Smooth muscle cell (in vitro differentiated cells): ENCODE data around the gene POLR3E. TPM values are rescaled to one million over a fixed set of nuclear protein-coding genes. Genes with fewer than 3 reads are reported as not detected.
"Not testable (repeated sequence)": the region's sequence is repeated elsewhere in the genome, so short reads cannot be mapped to it uniquely, and the experiment has no call there.

Experiments used
- DNase-seq: peaks from one replicate; lab custom pipeline; 2025; ENCODE audit not compliant: unreplicated experiment; lab: John Stamatoyannopoulos, UW
- H2AFZ ChIP-seq: fragments of 200-600 bp; sonication (generic); 2 replicates; pipeline ENCODE4 v1.6.0; 2016; ENCODE audit warnings: antibody characterized with exemption, low read depth, mild to moderate bottlenecking
- H3F3A ChIP-seq: fragments of 200-600 bp; sonication (generic); 2 replicates; pipeline ENCODE4 v1.6.0; 2017; ENCODE audit warnings: antibody characterized with exemption, low read depth
- H3K27ac ChIP-seq: fragments of 200-600 bp; sonication (generic); 2 replicates; pipeline ENCODE4 v1.5.1; 2016; ENCODE audit warnings: low read depth, mild to moderate bottlenecking
- H3K27me3 ChIP-seq: fragments of 200-600 bp; sonication (generic); 2 replicates; pipeline ENCODE4 v1.6.1; 2016; ENCODE audit warnings: low read depth, mild to moderate bottlenecking
- H3K36me3 ChIP-seq: fragments of 200-600 bp; sonication (generic); 2 replicates; pipeline ENCODE4 v1.5.1; 2016; ENCODE audit warnings: low read depth
- H3K4me1 ChIP-seq: fragments of 200-600 bp; sonication (generic); 2 replicates; pipeline ENCODE4 v1.5.1; 2016; ENCODE audit warnings: low read depth
- H3K4me2 ChIP-seq: fragments of 200-600 bp; sonication (generic); 2 replicates; pipeline ENCODE4 v1.6.0; 2016; ENCODE audit warnings: mild to moderate bottlenecking
- H3K4me3 ChIP-seq: fragments of 200-600 bp; sonication (generic); 2 replicates; pipeline ENCODE4 v1.5.1; 2016; ENCODE audit warnings: mild to moderate bottlenecking
- H3K79me2 ChIP-seq: fragments of 200-600 bp; sonication (generic); 2 replicates; pipeline ENCODE4 v1.6.0; 2016; ENCODE audit warnings: low read depth, mild to moderate bottlenecking
- H3K9ac ChIP-seq: fragments of 200-600 bp; sonication (generic); 2 replicates; pipeline ENCODE4 v1.6.0; 2016; ENCODE audit warnings: low read depth
- H3K9me3 ChIP-seq: fragments of 200-600 bp; sonication (generic); replicated peaks from 2 replicates; pipeline ENCODE4 v1.5.1; 2016; ENCODE audit warnings: low read depth
- H4K20me1 ChIP-seq: fragments of 200-600 bp; sonication (generic); 2 replicates; pipeline ENCODE4 v1.6.0; 2016; ENCODE audit warnings: low read depth
- WGBS: methylation state at CpG from one replicate; pipeline ENCODE4 v1.1.7; 2016; ENCODE audit warnings: low lambda C conversion rate; 5-methylcytosine and 5-hydroxymethylcytosine counted together
- polyA plus RNA-seq: library from polyadenylated mRNA; unstranded; fragments of >200 nt; fragmentation: Nextera tagmentation; extraction: Ambion mirVana; gene quantifications from 2 replicates; pipeline ENCODE4 v1.2.1, GENCODE V29; 2016
- total RNA-seq: library from RNA; depleted of rRNA; stranded (reverse); fragments of >200 nt; gene quantifications from 2 replicates; pipeline ENCODE4 v1.2.3, GENCODE V29; 2014
- TF ChIP-seq, protein P1 (sequence below): fragments of 200-600 bp; sonication (generic); IDR thresholded peaks from 2 replicates; pipeline ENCODE4 v1.5.1; 2017; ENCODE audit warnings: borderline replicate concordance, mild to moderate bottlenecking, antibody characterized with exemption; ENCODE audit not compliant: insufficient read depth, poor library complexity, severe bottlenecking

Gene POLR3E
- total and polyA plus RNA-seq, 2 experiments from 2014 or later: 13.9 to 31.2 TPM

DNA sequence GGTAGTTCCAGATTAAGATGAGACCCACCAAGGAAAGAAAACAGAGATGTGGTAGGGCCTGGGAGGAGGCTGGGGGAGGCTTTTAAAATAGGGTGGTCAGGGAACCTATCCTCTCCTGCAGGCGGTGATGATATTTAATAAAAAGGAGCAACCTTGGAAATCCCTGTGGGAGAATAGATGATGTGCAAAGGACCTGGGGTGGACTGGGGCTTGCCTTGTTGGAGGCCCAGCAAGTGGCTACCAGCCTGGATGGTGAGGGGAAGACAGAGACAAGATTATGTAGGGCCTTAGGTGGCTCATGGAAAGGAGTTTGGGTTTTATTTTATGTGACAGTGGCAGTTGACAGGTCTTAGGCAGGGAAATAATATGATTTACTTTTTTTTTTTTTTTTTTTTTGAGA is 1.8 kb downstream of the POLR3E start:
- H4K20me1 ChIP-seq: peaks cover 52% of the 10 kb centered on the region
- 97% methylated on average over 1 of the region's 1 CpG for WGBS
- peaks cover 33% of the 10 kb centered on the region for H3K79me2 ChIP-seq
- H3K4me3 ChIP-seq: peak overlapping the region; percentile 90
- H3K36me3 ChIP-seq: no peaks in the 10 kb centered on the region
- no peak overlapping the region for H3K9ac ChIP-seq
- TF ChIP-seq, protein P1, sequence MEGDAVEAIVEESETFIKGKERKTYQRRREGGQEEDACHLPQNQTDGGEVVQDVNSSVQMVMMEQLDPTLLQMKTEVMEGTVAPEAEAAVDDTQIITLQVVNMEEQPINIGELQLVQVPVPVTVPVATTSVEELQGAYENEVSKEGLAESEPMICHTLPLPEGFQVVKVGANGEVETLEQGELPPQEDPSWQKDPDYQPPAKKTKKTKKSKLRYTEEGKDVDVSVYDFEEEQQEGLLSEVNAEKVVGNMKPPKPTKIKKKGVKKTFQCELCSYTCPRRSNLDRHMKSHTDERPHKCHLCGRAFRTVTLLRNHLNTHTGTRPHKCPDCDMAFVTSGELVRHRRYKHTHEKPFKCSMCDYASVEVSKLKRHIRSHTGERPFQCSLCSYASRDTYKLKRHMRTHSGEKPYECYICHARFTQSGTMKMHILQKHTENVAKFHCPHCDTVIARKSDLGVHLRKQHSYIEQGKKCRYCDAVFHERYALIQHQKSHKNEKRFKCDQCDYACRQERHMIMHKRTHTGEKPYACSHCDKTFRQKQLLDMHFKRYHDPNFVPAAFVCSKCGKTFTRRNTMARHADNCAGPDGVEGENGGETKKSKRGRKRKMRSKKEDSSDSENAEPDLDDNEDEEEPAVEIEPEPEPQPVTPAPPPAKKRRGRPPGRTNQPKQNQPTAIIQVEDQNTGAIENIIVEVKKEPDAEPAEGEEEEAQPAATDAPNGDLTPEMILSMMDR: no peak
- no peaks in the 10 kb centered on the region for H3K4me1 ChIP-seq
- H3K27me3 ChIP-seq: no peaks in the 10 kb centered on the region
- no peaks in the 10 kb centered on the region for H3K9me3 ChIP-seq
- peak overlapping the region; percentile 96 for H3K27ac ChIP-seq
- H3F3A ChIP-seq: peaks cover 5% of the 10 kb centered on the region
- no peak for DNase-seq
- peak overlapping the region; percentile 87 for H3K4me2 ChIP-seq
- no peak overlapping the region for H2AFZ ChIP-seq

DNA sequence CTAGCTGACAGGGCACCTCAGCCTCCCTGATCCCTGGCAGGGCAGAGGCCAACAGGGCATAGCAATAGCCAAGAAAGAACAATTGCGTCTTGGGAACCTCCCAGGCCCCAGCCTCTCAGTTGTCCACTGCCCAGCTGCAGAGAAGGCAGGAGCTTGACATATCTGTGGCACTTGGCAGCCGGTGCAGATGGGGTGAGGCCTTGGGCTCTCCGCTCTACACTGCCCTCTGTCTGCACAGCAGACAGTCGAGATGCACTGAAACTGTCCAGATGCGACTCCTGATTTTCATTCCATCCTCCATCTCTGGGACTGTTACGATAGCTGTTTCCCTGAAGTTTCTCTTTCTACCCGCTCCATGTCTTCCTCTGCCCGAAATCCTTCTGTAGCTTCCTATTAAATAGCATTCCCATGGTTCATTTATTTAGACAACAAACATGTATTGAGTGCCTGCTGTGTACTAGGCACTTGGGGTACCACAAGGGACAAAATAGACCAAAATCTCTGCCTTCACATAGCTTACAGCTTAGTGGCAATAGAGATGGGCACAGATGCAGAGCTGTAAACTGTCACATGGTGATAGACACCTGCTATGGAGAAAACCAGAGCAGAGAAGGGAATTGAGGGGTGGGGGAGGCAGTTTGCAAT is 3.3 kb downstream of the POLR3E start:
- H2AFZ ChIP-seq: no peak overlapping the region
- H3K9me3 ChIP-seq: no peaks in the 10 kb centered on the region
- no peak for DNase-seq
- H4K20me1 ChIP-seq: peaks cover 59% of the 10 kb centered on the region
- H3K27me3 ChIP-seq: no peaks in the 10 kb centered on the region
- H3K9ac ChIP-seq: no peak overlapping the region
- H3K79me2 ChIP-seq: peaks cover 33% of the 10 kb centered on the region
- 66% methylated on average over 8 of the region's 8 CpGs for WGBS
- no peaks in the 10 kb centered on the region for H3K4me1 ChIP-seq
- no peak overlapping the region for H3K4me3 ChIP-seq
- no peak overlapping the region for H3K27ac ChIP-seq
- no peaks in the 10 kb centered on the region for H3K36me3 ChIP-seq
- peaks cover 5% of the 10 kb centered on the region for H3F3A ChIP-seq
- H3K4me2 ChIP-seq: no peak overlapping the region
- TF ChIP-seq, protein P1: peak; percentile 47

DNA sequence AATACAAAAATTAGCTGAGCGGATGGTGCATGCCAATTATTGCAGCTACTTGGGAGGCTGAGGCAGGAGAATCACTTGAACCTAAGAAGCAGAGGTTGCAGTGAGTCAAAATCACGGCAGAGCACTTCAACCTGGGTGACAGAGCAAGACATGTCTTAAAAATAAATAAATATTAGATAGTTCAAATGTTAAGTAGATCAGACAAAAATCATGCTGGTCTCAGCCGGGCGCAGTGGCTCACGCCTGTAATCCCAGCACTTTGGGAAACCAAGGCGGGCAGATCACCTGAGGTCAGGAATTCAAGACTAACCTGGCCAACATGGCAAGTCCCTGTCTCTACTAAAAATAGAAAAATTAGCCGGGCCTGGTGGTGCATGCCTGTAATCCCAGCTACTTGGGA is 4.2 kb downstream of the POLR3E start:
- not testable (repeated sequence) for H3K4me2 ChIP-seq, H3K4me1 ChIP-seq, H3K36me3 ChIP-seq, H2AFZ ChIP-seq, H3K9ac ChIP-seq, H3K9me3 ChIP-seq, H3K27me3 ChIP-seq, DNase-seq, H3K27ac ChIP-seq, H3K4me3 ChIP-seq, H3F3A ChIP-seq
- WGBS: 98% methylated on average over 7 of the region's 7 CpGs
- Histone ChIP-seq H4K20me1 (peaks cover 59% of the 10 kb centered on the region), H3K79me2 (peaks cover 33% of the 10 kb centered on the region)

DNA sequence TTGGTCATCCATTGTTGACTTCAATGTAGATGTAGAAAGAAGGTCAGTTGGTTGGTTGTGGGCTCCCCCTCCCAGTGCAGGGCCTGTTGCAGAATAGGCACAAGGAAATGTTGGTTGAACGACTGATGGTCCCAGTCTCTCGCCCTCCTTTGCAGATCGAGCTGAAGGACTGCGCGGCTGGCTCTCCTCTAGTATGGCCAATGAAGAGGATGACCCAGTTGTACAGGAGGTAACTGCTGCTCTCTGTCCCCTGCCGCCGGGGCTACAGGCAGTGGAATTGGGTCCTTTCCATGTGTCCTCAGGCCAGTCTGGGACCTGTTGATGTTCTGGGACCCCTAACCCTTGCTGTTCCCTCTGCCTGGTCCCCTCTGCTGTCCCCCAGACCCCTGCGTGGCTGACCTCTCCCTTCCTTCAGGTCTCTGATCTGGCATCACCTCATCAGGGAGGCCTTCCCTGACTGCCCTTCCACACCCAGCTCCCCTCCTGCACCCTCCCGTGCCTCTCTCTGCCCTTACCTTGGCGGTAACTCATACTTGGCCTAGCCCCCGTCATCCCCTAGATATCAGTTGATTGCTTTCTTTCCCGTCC is 5.7 kb downstream of the POLR3E start:
- Histone ChIP-seq H3K79me2 (peaks cover 33% of the 10 kb centered on the region), H3K36me3 (no peaks in the 10 kb centered on the region), H3K27me3 (no peaks in the 10 kb centered on the region), H3K9ac (no peak overlapping the region), H2AFZ (no peak overlapping the region), H3K4me2 (no peak overlapping the region), H3K4me3 (no peak overlapping the region), H3K27ac (no peak overlapping the region), H4K20me1 (peaks cover 66% of the 10 kb centered on the region), H3F3A (peaks cover 5% of the 10 kb centered on the region), H3K9me3 (no peaks in the 10 kb centered on the region), H3K4me1 (no peaks in the 10 kb centered on the region)
- 99% methylated on average over 12 of the region's 12 CpGs for WGBS
- DNase-seq: no peak
- TF ChIP-seq, protein P1: no peak
